Measurements from ENCODE around the gene PRICKLE4. TPM values are rescaled to one million over a fixed set of nuclear protein-coding genes. Genes with fewer than 3 reads are reported as not detected.

The PRICKLE4 gene
- polyA plus RNA-seq (ENCODE audit: insufficient read length), result 3.0 TPM

DNA sequence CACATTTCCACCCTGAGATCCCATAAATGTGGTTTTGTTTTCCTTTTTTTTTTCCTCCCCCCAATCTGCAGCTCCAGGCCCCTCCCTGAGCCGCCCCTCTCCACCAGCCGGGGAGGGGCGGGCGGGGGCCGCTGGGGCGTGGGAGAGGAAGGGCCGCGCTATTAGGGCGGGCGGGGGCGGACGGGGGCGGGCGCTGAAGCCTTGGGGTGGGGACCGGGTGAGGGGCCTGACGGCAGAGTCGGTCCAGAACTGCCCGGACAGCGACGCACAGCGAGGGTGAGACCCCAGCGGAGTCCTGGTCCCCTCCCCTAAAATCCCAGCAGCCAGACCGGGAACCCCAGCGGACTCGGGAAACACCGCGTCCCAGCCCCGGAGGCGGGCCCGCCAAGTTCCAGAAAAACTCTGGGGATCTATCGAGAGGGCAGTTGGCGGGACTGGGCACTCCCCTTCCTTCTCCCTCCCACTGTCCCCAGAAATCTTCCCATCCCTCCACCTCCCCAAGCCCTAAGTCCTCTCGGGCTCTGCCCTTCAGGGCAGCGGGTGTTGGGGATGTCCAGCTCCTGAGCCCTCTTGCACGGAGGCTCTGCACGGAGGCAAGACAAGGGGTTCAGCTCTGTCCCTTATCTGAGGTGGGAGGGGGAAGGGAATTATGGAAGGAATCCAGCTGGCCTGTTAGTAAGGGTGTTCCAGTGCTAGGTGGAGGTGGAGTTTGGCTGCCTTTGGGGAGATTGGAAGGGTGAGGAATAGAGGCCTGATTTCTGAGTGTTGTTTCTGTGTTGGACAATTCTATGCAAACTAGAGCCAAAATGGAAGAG, at the start of gene PRICKLE4:
Gene PRICKLE4, plus strand, starts transcription at position 232 of the 815 bp plus-strand sequence. CDS start 2,692 bp downstream, outside the sequence.
- DNase-seq (ENCODE audit: low read depth), result no peak

GRCh38 chr6:41731561-41732086, 49.0 kb upstream of the PRICKLE4 start:
- no peak for DNase-seq (ENCODE audit: low read depth)

- no peak for DNase-seq (ENCODE audit: low read depth)
Observed at GRCh38 chr6:41732149-41732548, 48.4 kb upstream of the PRICKLE4 start.

- no peak for DNase-seq (ENCODE audit: low read depth)
Observed at GRCh38 chr6:41732591-41733359, 47.8 kb upstream of the PRICKLE4 start.

GRCh38 chr6:41733360-41733706, 47.2 kb upstream of the PRICKLE4 start:
- no peak for DNase-seq (ENCODE audit: low read depth)

DNA sequence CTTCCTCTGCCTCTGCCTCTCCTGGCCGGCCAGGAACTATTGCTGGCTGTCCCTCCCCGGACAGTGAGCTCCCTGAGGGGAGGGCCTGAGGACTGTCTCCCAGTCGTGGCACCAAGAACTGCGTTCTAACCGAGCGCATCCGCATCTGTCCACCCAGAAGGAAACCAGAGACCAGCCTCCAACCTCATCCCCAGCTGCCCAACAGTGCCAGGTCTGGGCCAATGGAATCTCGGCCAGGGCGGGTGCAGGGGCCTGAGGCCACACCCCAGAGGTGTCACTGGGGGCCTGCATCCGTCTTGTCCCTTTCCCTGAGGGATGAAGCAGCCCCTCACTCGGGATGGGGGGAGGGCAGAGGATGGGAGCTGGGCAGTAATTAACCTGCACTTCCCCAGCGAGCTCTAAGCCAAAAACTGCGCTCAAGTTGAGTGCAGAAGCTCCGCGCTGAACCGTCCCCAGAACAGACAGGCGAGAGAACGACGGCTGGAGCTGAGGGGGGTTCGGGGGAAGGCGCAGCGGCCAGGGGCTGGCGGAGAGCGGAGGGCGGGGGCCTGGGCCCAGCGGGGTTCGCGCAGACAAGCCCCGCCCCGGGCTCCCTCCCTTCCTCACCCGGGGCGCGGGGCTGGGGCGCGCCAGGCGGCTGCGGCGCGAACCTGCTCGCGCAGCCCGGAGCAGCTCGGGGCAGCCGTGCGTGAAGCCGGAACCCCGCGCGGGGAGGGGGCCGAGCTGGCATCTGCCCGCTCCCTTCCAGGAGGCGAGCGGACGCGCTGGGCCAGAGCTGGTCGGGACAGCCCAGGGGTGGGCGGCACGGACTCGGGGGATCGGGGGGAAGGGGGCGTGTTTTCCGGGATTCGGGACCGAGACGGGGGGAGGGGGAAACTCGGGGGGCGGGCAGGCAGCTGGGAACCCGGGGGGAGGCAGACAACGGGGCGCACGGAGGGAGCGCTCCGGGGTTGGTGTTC, 46.6 kb upstream of the PRICKLE4 start:
- peak; percentile 48 for DNase-seq (ENCODE audit: low read depth)

DNA sequence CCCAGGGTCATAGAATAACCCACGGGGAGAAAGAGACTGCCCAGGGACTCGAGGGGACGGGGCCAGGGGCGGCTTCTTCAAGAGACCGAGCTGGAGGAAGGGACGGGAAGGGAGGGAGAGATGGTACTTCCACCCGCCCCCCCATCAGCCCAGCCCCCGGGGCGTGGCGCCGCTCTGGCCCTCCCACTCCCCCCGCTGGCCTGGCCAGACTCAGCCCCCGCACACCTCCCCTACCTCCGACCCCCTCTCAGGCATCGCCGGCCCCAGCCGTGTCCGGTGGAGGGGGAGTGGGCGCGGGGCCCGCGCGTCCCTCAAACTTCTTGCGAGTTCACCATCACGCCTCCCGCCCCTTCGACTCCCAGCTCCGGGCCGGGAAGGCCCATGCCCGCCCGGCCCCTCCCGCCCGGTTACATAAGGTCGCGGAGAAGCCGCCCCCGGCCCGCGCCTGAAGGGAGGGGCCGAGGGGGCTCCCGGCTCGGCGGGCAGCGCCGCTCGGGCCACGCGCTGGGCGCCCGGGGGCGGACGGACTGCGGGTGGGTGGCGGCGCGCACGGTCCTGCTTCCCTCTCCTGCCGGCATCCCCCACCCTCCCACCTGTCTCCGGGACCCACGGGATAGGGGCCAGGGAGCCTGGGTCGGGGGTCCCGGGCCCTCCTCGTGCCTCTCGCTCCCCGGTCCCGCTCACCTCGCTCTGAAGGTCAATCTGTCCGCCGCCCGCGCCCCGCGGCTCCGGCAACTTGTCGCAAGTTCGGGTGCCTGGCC, 45.7 kb upstream of the PRICKLE4 start:
- peak; percentile 44 for DNase-seq (ENCODE audit: low read depth)

DNA sequence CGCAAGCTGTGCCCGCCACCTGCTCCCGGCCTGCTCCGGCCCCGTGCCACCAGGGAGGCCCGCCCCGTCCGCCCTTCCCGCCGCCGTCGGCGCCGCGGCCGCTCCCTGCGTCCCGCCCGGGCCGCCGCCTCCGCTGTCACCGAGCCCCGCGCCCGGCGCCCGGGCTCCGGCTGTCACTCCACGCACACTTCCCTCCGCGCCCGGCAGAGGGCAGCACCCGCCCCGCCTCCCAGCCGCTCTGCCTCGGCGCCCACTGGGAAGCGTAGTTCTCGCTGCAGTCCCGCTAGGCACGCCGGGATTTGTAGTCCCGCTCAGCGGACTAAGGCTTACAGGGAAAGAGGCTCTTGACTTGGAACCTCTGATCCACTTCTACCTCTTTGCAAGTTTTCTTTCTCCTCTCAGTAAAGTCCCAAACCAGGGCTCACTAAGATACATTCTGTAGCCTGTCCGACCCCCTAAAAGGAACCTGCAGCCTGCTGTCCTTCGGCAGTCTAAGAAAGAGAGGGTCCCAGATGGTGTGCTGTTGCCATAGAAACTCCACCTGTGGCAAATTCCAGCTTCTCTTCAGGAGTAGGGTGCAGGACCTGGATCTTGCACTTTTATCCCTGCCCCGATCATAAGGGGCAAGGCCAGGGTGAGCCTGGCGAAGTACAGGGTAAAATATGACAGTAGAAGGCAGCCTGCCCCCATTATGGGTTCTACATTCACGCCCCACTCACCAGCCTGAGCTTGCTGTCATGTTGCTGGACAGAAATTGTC, 45.0 kb upstream of the PRICKLE4 start, which contains the start of gene TFEB:
Gene TFEB, minus strand, starts transcription at position 182 of the 759 bp plus-strand sequence. CDS start 44,395 bp downstream, outside the sequence.
- DNase-seq (ENCODE audit: low read depth), result peak; percentile 81

DNA sequence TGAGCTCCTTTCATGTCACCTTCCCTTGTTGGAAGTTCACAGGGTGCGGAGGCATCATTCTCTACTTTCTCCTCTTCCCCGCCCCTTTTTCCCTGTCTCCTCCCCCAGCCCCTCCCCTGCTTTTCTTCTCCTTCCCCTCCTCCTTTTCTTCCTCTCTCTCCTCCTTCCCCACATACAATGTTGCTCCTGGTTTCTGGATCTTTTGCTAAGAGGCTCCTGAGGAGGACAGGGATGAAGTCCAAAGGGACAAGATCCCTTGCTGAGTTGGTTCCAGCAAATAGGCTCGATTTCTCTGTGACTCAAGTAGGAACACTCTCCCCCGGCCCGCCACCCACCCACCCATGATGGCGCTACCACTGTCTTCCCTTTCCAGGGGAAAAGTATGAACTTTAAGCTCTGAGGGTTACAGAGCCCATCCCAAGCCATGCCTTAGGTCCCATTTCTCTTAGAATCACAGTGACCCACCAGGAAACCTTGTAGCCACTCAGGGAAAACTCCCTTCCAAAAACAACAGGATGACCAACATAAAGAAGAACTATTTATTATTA, 44.3 kb upstream of the PRICKLE4 start:
- no peak for DNase-seq (ENCODE audit: low read depth)

- no peak for DNase-seq (ENCODE audit: low read depth)
Observed at GRCh38 chr6:41736800-41737555, 43.6 kb upstream of the PRICKLE4 start.

GRCh38 chr6:41737591-41738130, 42.9 kb upstream of the PRICKLE4 start:
- DNase-seq (ENCODE audit: low read depth), result no peak

GRCh38 chr6:41739041-41739440, 41.5 kb upstream of the PRICKLE4 start:
- DNase-seq (ENCODE audit: low read depth), result no peak

- DNase-seq (ENCODE audit: low read depth), result no peak
Observed at GRCh38 chr6:41740366-41741162, 40.0 kb upstream of the PRICKLE4 start.

- no peak for DNase-seq (ENCODE audit: low read depth)
Observed at GRCh38 chr6:41741625-41742490, 38.7 kb upstream of the PRICKLE4 start.

DNA sequence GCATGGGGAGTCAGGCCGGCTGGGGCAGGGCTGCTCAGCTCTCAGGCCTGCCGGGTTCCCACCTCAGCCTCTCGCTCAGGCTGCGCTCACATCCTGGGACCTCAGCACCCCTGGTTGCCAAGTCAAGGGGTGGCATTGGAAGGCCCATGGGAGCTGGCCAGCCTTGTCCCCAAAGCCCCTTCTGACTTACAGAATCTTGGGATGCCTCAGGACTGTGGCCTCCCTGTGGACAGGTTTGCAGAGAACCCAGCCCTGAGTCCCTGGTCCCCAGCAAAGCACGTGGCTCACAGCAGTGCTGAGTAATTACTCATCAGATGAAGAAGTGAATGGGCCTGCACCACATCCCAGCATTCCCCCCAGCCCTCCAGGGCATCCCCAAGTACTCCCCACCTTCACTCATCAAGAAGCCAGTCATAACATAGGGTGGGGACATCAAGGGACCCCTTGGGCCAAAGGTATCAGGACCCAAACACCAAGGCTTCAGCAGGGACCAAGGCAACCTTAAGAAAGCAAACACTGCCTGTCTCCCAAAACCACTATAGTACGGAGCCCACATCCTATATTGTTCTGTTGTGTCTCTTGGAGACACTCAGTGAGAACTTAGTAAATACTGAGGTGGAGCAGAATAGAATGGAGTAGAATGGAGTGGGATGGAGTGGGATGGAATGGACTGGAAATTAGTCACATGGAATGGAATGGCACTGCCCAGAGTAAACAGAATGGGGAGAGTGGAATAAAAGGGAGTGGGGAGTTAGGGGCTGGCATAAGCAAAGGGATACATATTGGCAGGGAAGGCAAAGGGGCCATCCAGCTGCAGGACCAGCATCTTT, 37.0 kb upstream of the PRICKLE4 start:
- DNase-seq (ENCODE audit: low read depth), result no peak
